ENCODE measurements around the gene SLFN12L.

DNA sequence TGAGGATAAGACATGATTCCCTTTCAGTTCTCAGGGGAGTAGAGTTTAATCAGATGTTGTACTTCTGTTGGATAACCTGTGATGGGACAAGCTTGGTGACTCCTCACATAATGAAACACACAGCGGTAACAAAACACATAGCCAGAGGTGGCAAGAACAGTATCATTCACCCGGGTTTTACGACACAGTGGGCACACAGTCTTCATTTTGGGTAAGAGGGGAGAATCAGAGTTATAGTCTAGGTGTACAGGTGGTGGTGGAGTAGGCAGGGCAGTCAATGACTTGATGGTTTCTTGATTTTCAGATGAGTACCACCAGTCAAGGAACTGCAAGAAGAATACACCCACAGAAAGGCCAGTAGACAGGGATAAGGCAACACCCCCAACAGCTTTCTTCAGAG lies 38.3 kb upstream of the SLFN12L start:
- TF ChIP-seq, protein P1, sequence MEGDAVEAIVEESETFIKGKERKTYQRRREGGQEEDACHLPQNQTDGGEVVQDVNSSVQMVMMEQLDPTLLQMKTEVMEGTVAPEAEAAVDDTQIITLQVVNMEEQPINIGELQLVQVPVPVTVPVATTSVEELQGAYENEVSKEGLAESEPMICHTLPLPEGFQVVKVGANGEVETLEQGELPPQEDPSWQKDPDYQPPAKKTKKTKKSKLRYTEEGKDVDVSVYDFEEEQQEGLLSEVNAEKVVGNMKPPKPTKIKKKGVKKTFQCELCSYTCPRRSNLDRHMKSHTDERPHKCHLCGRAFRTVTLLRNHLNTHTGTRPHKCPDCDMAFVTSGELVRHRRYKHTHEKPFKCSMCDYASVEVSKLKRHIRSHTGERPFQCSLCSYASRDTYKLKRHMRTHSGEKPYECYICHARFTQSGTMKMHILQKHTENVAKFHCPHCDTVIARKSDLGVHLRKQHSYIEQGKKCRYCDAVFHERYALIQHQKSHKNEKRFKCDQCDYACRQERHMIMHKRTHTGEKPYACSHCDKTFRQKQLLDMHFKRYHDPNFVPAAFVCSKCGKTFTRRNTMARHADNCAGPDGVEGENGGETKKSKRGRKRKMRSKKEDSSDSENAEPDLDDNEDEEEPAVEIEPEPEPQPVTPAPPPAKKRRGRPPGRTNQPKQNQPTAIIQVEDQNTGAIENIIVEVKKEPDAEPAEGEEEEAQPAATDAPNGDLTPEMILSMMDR (IDR thresholded peaks at IDR 0.05; ENCODE audit: low read depth, low read length): no peak
- TF ChIP-seq EZH2phosphoT487 (IDR thresholded peaks at IDR 0.05; ENCODE audit: low read depth): no peak
